ENCODE results near the gene FCN2.

The FCN2 gene

DNA sequence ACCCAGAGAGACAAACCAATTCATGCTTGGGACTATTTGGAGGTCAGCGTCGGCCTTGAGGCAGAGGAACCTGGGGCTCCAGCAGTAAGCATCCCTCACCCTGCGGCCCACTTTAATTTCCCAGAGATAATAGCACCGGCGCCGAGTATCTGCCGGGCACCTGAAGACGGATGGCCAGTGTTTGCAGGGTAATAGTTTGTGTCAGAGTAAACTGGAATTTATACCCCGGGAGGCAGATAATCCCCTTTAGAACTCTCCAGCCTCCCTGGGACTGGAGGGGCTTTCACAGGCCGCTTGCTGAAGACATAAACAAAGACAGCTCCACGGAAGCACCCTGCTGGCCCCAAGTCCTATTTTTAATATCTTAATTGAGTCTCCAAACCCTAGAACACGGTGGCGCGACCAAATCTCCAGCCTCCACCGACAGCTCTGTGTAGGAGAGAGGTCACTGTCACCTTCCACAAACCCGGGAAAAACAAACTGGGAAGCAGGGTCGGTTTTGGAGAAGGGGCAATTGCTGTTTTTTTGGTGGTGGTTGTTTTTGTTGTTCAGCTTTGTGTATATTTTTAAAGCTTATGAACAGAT lies 54.5 kb downstream of the FCN2 start:
- DNase-seq: peak; percentile 71

GRCh38 chr9:134935701-134936345 lies 55.2 kb downstream of the FCN2 start:
- DNase-seq: peak; percentile 75

- DNase-seq: no peak
Measured at GRCh38 chr9:134936346-134937163, 55.9 kb downstream of the FCN2 start.
